ENCODE data around the gene CMSS1.

Gene CMSS1

DNA sequence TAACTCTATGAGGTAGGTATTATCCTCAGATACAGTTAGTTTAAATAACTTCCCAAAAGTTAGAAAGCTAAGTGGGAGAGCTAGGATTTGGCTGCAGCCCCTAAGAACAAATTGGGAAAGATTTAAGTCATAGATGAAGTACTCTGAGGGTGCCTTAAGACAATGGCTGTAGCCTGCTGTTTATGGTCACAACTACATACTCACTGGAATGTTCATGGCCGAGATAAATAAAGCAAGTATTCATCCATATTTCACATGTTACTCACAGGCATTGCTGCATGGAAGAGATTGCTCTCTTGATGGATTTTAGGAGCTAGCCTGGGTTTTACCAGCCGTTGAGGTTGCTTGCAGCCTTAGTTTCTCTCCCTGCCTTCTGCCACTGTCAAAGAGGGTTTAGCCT, 145.0 kb downstream of the CMSS1 start:
- no peak overlapping the region for H3K27ac ChIP-seq
- TF ChIP-seq, protein P1, sequence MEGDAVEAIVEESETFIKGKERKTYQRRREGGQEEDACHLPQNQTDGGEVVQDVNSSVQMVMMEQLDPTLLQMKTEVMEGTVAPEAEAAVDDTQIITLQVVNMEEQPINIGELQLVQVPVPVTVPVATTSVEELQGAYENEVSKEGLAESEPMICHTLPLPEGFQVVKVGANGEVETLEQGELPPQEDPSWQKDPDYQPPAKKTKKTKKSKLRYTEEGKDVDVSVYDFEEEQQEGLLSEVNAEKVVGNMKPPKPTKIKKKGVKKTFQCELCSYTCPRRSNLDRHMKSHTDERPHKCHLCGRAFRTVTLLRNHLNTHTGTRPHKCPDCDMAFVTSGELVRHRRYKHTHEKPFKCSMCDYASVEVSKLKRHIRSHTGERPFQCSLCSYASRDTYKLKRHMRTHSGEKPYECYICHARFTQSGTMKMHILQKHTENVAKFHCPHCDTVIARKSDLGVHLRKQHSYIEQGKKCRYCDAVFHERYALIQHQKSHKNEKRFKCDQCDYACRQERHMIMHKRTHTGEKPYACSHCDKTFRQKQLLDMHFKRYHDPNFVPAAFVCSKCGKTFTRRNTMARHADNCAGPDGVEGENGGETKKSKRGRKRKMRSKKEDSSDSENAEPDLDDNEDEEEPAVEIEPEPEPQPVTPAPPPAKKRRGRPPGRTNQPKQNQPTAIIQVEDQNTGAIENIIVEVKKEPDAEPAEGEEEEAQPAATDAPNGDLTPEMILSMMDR (conservative IDR thresholded peaks at IDR 0.05), result no peak
- no peak for TF ChIP-seq ZFX (IDR thresholded peaks at IDR 0.05)

DNA sequence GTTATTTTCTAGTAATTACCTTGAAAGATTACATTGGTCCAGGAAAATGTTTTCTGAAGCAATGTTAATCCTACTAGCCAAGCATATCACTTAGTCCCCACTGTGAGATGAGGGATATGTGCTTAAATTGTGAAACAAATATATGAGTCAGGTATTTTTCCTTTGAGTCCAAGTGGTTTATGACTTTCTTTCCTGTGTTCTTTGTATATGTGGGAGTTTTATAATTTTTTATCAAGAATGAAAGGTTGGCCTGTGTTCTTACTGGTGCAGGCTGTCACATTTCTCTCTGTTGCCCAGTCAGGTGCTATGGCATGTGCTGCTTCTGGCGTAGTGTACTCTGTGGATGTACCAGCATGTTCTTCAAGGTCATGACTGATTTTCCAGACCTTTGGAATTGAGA, 147.4 kb downstream of the CMSS1 start:
- TF ChIP-seq ZFX (IDR thresholded peaks at IDR 0.05), result no peak
- TF ChIP-seq, protein P1 (conservative IDR thresholded peaks at IDR 0.05), result no peak
- no peak overlapping the region for H3K27ac ChIP-seq

DNA sequence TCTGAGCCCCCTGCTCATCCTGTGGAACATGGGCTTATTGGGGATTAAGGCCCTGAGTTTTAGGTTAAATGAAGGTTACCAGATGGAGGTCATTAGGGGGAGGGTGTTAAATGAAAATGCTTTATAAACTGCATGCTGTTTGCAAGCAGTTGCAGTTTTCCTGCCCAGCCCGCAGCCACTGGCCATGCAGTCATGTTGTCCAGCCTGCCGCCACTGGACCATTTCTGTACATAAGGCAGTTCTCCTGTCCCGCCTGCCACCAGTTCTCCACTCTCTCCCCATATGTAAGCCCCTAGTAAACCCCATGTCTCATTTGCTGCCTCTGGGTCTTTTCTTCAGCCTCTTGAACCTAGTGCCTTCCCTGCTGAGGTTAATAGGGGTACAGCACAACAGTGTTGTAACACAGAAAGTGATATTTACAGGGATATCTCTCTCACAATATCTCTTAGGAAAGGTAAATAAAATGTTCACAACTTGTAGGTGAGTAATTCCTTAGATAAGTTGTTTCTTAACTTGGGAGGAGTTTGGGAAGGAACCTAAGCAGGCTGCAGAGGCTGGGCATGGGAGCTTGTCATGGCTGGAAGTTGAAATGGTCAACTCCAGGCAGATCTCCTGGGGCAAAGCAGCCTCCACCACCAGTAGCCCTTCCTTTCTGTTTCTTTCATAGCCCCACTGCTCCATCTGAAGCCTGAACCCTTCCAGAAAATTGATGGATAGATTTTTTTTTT, 148.2 kb downstream of the CMSS1 start:
- no peak overlapping the region for H3K27ac ChIP-seq
- no peak for TF ChIP-seq ZFX (IDR thresholded peaks at IDR 0.05)
- TF ChIP-seq, protein P1 (conservative IDR thresholded peaks at IDR 0.05), result no peak

DNA sequence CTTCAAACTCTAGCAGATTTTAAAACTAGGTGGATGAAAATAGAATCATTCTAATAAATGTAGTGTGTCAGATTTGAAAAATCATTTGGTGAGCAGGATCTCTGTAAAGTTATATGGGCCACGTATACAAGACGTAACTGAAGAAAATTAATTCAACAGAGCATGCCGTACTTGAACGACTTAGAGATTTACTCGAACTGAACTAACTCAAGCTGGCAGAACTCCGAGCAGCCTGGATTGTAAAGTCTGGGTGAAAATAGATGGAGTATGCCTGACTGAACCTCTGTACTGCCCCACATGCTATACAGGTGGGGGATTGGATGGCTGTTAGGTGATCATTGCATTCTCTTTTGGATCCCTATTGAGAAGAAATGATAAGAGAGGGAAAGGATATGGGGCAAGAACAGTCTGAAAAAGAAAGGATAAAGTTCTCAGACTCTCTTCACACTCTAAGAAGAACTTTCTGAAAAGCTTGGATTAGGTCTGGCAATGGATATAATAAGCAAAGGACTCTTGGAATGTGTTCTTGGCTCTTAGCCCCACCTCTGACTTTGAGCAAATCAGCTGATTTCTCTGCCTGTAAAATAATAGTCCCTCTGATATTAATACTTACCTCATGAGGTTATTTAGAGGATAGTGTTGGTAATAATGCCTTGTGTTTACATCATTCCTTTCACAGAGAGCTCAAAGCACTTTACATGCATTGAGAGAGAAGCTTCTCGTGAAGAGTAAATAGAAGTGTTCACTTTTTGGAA, 149.2 kb downstream of the CMSS1 start:
- TF ChIP-seq, protein P1 (conservative IDR thresholded peaks at IDR 0.05), result no peak
- TF ChIP-seq ZFX (IDR thresholded peaks at IDR 0.05), result no peak
- no peak overlapping the region for H3K27ac ChIP-seq

DNA sequence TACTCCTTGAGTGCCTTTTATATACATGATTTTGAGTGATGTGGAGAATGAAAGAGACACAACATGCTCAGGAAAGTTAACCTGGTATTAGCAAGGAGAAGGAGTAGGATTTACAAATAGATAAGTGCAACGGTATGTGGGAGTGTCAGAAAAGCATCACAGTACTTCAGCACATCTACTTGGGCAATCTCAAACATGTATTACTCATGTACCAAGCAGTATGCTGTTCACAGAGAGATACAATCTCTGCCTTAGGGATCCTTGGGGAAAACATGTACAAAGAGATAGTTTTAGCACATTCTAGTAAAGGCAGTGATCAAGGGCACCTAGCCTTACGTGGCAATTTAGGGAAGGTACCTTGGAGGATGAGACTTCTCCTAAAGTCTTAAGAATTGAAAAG, 150.1 kb downstream of the CMSS1 start:
- TF ChIP-seq, protein P1 (conservative IDR thresholded peaks at IDR 0.05), result no peak
- TF ChIP-seq ZFX (IDR thresholded peaks at IDR 0.05), result no peak
- no peak overlapping the region for H3K27ac ChIP-seq

DNA sequence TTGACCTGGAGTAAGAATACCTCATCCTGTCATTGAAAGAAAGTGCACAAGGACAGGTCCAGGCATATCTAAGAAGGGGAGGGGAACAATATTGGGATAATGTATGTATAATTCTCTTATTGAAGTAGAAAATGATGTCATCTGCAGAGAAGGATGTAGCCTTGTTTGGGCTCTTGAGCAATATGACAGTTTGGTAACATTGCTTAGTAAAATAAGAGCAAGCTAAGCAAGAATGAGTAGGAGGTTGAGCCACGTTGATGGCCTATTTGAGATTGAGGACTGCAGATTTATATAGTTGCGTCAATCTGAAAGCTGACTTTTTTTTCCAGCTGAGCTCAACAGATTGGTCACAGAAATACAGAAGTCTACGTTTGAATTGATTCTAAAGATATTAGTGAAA, 151.5 kb downstream of the CMSS1 start:
- no peak overlapping the region for H3K27ac ChIP-seq
- TF ChIP-seq, protein P1 (conservative IDR thresholded peaks at IDR 0.05), result no peak
- TF ChIP-seq ZFX (IDR thresholded peaks at IDR 0.05), result no peak

DNA sequence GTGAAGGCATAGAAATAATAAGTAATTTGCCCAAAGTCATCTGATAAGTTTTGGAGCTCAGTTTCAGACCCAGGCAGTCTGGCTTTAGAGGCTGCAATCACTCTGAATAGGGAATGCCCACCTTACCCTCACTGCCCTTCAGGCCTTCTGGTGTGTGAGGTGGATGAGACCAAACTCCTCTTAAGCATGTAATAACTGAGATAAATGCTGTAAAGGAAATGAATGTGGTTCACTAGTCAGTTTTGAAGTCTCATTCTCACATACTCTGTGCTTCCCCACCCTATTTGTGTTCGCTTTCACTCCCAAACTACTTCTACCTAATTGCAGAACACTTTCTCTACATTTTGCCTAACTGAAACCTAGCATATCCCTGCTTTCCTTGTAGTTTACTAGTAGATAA, 152.5 kb downstream of the CMSS1 start:
- TF ChIP-seq, protein P1 (conservative IDR thresholded peaks at IDR 0.05), result no peak
- TF ChIP-seq ZFX (IDR thresholded peaks at IDR 0.05), result no peak
- no peak overlapping the region for H3K27ac ChIP-seq

Data from C4-2B (cell line).